ENCODE results near the gene DEPDC5. TPM values are rescaled to one million over a fixed set of nuclear protein-coding genes. Genes with fewer than 3 reads are reported as not detected.
"Not testable (repeated sequence)": the region's sequence is repeated elsewhere in the genome, so short reads cannot be mapped to it uniquely, and the experiment has no call there.

The DEPDC5 gene
- total RNA-seq, 3 donors from 2014 or later (not counting 1 experiment from before 2014, with no cell fraction given): 56.7 to 67.9 (median 62.6) TPM

DNA sequence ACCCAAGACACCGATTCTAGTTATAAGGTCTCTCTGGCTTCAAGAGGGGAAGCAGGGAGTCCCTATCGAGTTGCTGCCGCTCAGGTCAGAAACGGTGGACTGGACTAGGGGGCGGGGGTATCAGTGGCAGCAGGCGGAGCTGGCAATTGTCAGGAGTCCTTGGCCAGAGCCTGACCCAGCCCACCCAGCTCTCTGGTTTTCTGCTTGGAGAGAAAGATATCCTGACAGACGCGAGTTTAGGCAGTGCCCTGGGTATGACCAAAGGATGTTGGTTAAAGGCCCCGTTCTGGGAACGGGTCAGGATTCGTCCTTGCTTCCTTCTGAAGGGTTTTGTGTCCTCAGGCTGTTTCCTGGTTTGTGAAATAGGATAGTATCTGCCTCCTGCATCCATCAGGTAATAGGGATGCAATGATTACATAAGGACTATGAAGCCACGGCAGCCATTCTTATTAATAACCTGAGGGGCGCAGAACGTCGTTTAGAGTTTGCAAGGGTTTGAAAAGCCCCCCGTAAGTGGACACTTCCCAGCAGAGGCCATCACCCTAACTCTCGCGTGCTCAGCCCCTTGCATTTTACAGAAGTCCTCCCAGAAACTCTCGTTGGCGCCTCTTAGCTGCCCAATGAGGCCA lies 700 bp upstream of the DEPDC5 start:
- H3K27me3 ChIP-seq (ENCODE audit: control insufficient read depth, insufficient read depth, low read length): no peaks in the 10 kb centered on the region
- Mint-ChIP-seq H3K36me3 (no peaks in the 10 kb centered on the region), H3K27me3 (ENCODE audit: low read depth in 2 of 2) (no peaks in the 10 kb centered on the region), H3K9me3 (no peaks in the 10 kb centered on the region), H3K4me1 (peaks cover 45 to 55% of the 10 kb centered on the region in 2 donors), H3K27ac (peak overlapping the region; percentile 94 to 97), H3K4me3 (peak overlapping the region; percentile 85)
- DNase-seq (peak in 1 of 2 donors; percentile 24), ATAC-seq (peak in 2 of 3 donors; percentile 16 to 32)
- H3K9me3 ChIP-seq (ENCODE audit: control insufficient read depth, insufficient read depth, low read length): no peaks in the 10 kb centered on the region
- TF ChIP-seq, protein P1, sequence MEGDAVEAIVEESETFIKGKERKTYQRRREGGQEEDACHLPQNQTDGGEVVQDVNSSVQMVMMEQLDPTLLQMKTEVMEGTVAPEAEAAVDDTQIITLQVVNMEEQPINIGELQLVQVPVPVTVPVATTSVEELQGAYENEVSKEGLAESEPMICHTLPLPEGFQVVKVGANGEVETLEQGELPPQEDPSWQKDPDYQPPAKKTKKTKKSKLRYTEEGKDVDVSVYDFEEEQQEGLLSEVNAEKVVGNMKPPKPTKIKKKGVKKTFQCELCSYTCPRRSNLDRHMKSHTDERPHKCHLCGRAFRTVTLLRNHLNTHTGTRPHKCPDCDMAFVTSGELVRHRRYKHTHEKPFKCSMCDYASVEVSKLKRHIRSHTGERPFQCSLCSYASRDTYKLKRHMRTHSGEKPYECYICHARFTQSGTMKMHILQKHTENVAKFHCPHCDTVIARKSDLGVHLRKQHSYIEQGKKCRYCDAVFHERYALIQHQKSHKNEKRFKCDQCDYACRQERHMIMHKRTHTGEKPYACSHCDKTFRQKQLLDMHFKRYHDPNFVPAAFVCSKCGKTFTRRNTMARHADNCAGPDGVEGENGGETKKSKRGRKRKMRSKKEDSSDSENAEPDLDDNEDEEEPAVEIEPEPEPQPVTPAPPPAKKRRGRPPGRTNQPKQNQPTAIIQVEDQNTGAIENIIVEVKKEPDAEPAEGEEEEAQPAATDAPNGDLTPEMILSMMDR (IDR thresholded peaks at IDR 0.05): no peak
- peak overlapping the region; percentile 94 for H3K27ac ChIP-seq (ENCODE audit: low read length)
- 16% methylated on average over 20 of the region's 20 CpGs for WGBS (ENCODE audit: insufficient coverage)
- no peaks in the 10 kb centered on the region for H3K36me3 ChIP-seq (ENCODE audit: control insufficient read depth, insufficient read depth, low read length)
- H3K4me3 ChIP-seq (ENCODE audit: low read length): peak overlapping the region; percentile 50
- H3K4me1 ChIP-seq (ENCODE audit: control insufficient read depth, insufficient read depth, low read length): peaks cover 42% of the 10 kb centered on the region
- intact Hi-C loops (cut with micrococcal nuclease): loop anchor here (2.0 to 5.0 kb wide), 2 partner anchors 194 to 256 kb away; partner anchors contain the start of gene SFI1

DNA sequence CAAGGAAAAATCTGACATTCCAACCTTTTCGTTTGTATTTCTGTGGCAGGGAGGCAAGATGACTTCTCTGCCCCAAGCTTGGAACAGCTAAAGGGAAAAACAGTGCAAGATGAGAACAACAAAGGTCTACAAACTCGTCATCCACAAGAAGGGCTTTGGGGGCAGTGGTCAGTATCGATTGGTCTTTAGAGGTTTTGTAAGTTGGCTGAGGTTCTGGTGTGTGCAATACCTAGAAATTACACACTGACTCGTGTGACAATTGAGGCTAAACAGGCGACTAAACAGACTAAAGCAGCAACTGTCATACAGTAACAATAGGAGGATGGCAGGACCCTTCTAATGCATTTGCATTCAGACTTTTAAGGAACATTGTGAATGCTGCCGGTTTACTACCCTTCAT lies 994 bp downstream of the DEPDC5 start:
- no peaks in the 10 kb centered on the region for H3K27me3 ChIP-seq (ENCODE audit: control insufficient read depth, insufficient read depth, low read length)
- DNase-seq: peak in 1 of 2 donors; percentile 7
- peaks cover 5% of the 10 kb centered on the region for H3K36me3 ChIP-seq (ENCODE audit: control insufficient read depth, insufficient read depth, low read length)
- peaks cover 30% of the 10 kb centered on the region for H3K4me1 ChIP-seq (ENCODE audit: control insufficient read depth, insufficient read depth, low read length)
- H3K4me3 ChIP-seq (ENCODE audit: low read length): no peak overlapping the region
- peak overlapping the region; percentile 85 for H3K4me3 Mint-ChIP-seq
- ATAC-seq: no peak
- H3K27ac ChIP-seq (ENCODE audit: low read length): no peak overlapping the region
- no peaks in the 10 kb centered on the region for H3K9me3 Mint-ChIP-seq
- H3K36me3 Mint-ChIP-seq: no peaks in the 10 kb centered on the region
- H3K9me3 ChIP-seq (ENCODE audit: control insufficient read depth, insufficient read depth, low read length): no peaks in the 10 kb centered on the region
- TF ChIP-seq, protein P1 (IDR thresholded peaks at IDR 0.05): no peak
- peak overlapping the region; percentile 94 to 97 for H3K27ac Mint-ChIP-seq
- 67% methylated on average over 6 of the region's 6 CpGs for WGBS (ENCODE audit: insufficient coverage)
- intact Hi-C loops (cut with micrococcal nuclease): loop anchor here (5.0 kb wide), 1 partner anchor 258 kb away; the partner anchor contains the start of gene SFI1
- H3K4me1 Mint-ChIP-seq: peaks cover 31 to 40% of the 10 kb centered on the region in 2 donors
- no peaks in the 10 kb centered on the region for H3K27me3 Mint-ChIP-seq (ENCODE audit: low read depth in 2 of 2)

DNA sequence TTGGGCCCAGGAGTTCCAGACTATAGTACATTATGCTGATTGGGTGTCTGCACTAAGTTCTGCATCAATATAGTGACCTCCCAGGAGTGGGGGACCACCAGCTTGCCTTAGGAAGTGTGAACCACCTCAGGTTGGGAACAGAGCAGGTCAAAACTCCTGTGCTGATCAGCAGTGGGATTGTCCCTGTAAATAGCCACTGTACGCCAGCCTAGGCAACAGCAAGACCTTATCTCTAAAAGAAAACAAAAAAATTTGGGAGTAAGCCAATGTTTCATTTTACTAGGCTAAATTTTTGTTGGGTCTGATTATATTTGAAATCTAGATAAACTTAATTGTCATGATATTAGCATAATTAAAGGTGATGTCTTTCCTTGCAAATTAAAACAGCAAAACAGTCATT lies 3.4 kb downstream of the DEPDC5 start:
- H3K27ac Mint-ChIP-seq: no peak overlapping the region
- DNase-seq (no peak), ATAC-seq (no peak)
- intact Hi-C loops (cut with micrococcal nuclease): no loop called here
- no peaks in the 10 kb centered on the region for H3K9me3 ChIP-seq (ENCODE audit: control insufficient read depth, insufficient read depth, low read length)
- no peaks in the 10 kb centered on the region for H3K27me3 ChIP-seq (ENCODE audit: control insufficient read depth, insufficient read depth, low read length)
- H3K4me3 Mint-ChIP-seq: no peak overlapping the region
- peaks cover 21% of the 10 kb centered on the region for H3K4me1 ChIP-seq (ENCODE audit: control insufficient read depth, insufficient read depth, low read length)
- no peaks in the 10 kb centered on the region for H3K9me3 Mint-ChIP-seq
- H3K4me1 Mint-ChIP-seq: peaks cover 25 to 31% of the 10 kb centered on the region in 2 donors
- no peaks in the 10 kb centered on the region for H3K27me3 Mint-ChIP-seq (ENCODE audit: low read depth in 2 of 2)
- 100% methylated on average over 1 of the region's 1 CpG for WGBS (ENCODE audit: insufficient coverage)
- no peak overlapping the region for H3K27ac ChIP-seq (ENCODE audit: low read length)
- no peak overlapping the region for H3K4me3 ChIP-seq (ENCODE audit: low read length)
- no peaks in the 10 kb centered on the region for H3K36me3 Mint-ChIP-seq
- TF ChIP-seq, protein P1 (IDR thresholded peaks at IDR 0.05): no peak
- H3K36me3 ChIP-seq (ENCODE audit: control insufficient read depth, insufficient read depth, low read length): peaks cover 19% of the 10 kb centered on the region

DNA sequence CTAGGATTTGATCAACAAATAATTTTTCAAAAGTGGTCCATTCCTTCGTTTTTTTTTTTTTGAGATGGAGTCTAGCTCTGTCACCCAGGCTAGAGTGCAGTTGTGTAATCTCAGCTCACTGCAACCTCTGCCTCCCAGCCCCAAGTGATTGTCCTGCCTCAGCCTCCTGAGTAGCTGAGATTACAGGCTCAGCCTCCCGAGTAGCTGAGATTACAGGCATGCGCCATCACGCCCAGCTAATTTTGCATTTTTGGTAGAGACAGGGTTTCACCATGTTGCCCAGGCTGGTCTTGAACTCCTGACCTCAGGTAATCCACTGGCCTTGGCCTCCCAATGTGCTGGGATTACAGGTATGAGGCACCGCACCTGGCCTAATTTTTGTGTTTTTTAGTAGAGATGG lies 5.0 kb downstream of the DEPDC5 start:
- H3K4me3 Mint-ChIP-seq; H3K27ac ChIP-seq (ENCODE audit: low read length); H3K27me3 ChIP-seq (ENCODE audit: control insufficient read depth, insufficient read depth, low read length); DNase-seq; H3K9me3 ChIP-seq (ENCODE audit: control insufficient read depth, insufficient read depth, low read length); H3K4me3 ChIP-seq (ENCODE audit: low read length); H3K36me3 Mint-ChIP-seq; H3K27me3 Mint-ChIP-seq (ENCODE audit: low read depth in 2 of 2); H3K9me3 Mint-ChIP-seq; H3K27ac Mint-ChIP-seq; H3K4me1 ChIP-seq (ENCODE audit: control insufficient read depth, insufficient read depth, low read length); intact Hi-C loops (cut with micrococcal nuclease); ATAC-seq: not testable (repeated sequence)
- peaks cover 15 to 18% of the 10 kb centered on the region in 2 donors for H3K4me1 Mint-ChIP-seq
- H3K36me3 ChIP-seq (ENCODE audit: control insufficient read depth, insufficient read depth, low read length): peaks cover 19% of the 10 kb centered on the region
- 97% methylated on average over 5 of the region's 5 CpGs for WGBS (ENCODE audit: insufficient coverage)
